SK-N-SH (cell line): Measurements from ENCODE around the gene DGKI. TPM values are rescaled to one million over a fixed set of nuclear protein-coding genes. Genes with fewer than 3 reads are reported as not detected.

Experiments used
- CTCF ChIA-PET: fragments of 300-600, 350-600 bp; formaldehyde crosslinking; extraction: SDS; loops from one replicate; lab custom pipeline; 2021; lab: Yijun Ruan, JAX
- POLR2A ChIA-PET: fragments of 350-600 bp; sonication (Branson Sonifier 250); formaldehyde crosslinking; extraction: SDS; loops from one replicate; lab custom pipeline; 2020; ENCODE audit warnings: antibody characterized with exemption, inconsistent platforms; lab: Yijun Ruan, JAX
- DNase-seq: peaks from one replicate; pipeline ENCODE4 v3.0.0; 2012
- H2AFZ ChIP-seq: fragments of 200-600 bp; sonication (generic); 2 replicates; pipeline ENCODE4 v1.8.1; 2016; ENCODE audit warnings: antibody characterized with exemption, mild to moderate bottlenecking, low read depth
- H3F3A ChIP-seq: fragments of 200-600 bp; sonication (generic); replicated peaks from 2 replicates; pipeline ENCODE3; 2016; ENCODE audit warnings: antibody characterized with exemption, mild to moderate bottlenecking; ENCODE audit not compliant: insufficient read depth
- H3K27ac ChIP-seq, 2 experiments: fragments of 200-500 bp in 1 of 2; fragments of 200-600 bp in 1 of 2; sonication (Bioruptor generic) in 1 of 2; sonication (generic), shearing (Covaris generic) in 1 of 2; 2 replicates each; pipeline versions ENCODE4 v1.5.1 to v1.6.1; 2014 to 2016; ENCODE audit warnings: low read depth in 2 of 2, inconsistent platforms in 1 of 2, low read length in 1 of 2, mild to moderate bottlenecking in 1 of 2, mixed read lengths in 1 of 2
- H3K27me3 ChIP-seq: fragments of 200-600 bp; sonication (generic), shearing (Covaris generic); 2 replicates; pipeline ENCODE4 v1.6.1; 2016; ENCODE audit warnings: mixed run types; ENCODE audit not compliant: insufficient read depth
- H3K36me3 ChIP-seq, 2 experiments: fragments of 200-500 bp in 1 of 2; fragments of 200-600 bp in 1 of 2; sonication (Bioruptor generic) in 1 of 2; sonication (generic) in 1 of 2; replicated peaks in 1 of 2; 2 replicates each; pipeline versions ENCODE3 to v1.5.1; 2014 to 2016; ENCODE audit warnings: low read length in 1 of 2, mild to moderate bottlenecking in 1 of 2; ENCODE audit not compliant: insufficient read depth in 2 of 2, control insufficient read depth in 1 of 2
- H3K4me1 ChIP-seq, 2 experiments: fragments of 200-500 bp in 1 of 2; fragments of 200-600 bp in 1 of 2; sonication (Bioruptor generic) in 1 of 2; sonication (generic), shearing (Covaris generic) in 1 of 2; 2 replicates each; pipeline versions ENCODE4 v1.5.1 to v1.6.1; 2014 to 2016; ENCODE audit warnings: low read depth in 1 of 2, low read length in 1 of 2, mixed run types in 1 of 2; ENCODE audit not compliant: insufficient read depth in 2 of 2, control insufficient read depth in 1 of 2
- H3K4me2 ChIP-seq: fragments of 200-600 bp; sonication (generic), shearing (Covaris generic); 2 replicates; pipeline ENCODE4 v1.6.1; 2017; ENCODE audit warnings: mixed run types
- H3K4me3 ChIP-seq, 2 experiments: fragments of 200-500 bp in 1 of 2; fragments of 200-600 bp in 1 of 2; sonication (Bioruptor generic) in 1 of 2; sonication (generic), shearing (Covaris generic) in 1 of 2; 2 replicates each; pipeline versions ENCODE4 v1.5.1 to v1.8.1; 2014 to 2016; ENCODE audit warnings: low read depth in 2 of 2, inconsistent platforms in 1 of 2, low read length in 1 of 2, mild to moderate bottlenecking in 1 of 2, mixed read lengths in 1 of 2, moderate library complexity in 1 of 2
- H3K79me2 ChIP-seq: fragments of 200-600 bp; sonication (generic); 2 replicates; pipeline ENCODE4 v1.8.1; 2017; ENCODE audit warnings: mild to moderate bottlenecking; ENCODE audit not compliant: insufficient read depth
- H3K9ac ChIP-seq: fragments of 200-600 bp; sonication (generic); 2 replicates; pipeline ENCODE4 v1.6.1; 2017; ENCODE audit warnings: mixed run types
- H3K9me2 ChIP-seq: fragments of 200-600 bp; sonication (generic); 2 replicates; pipeline ENCODE4 v1.6.1; 2017; ENCODE audit warnings: mixed run types
- H3K9me3 ChIP-seq: fragments of 200-600 bp; sonication (generic); 2 replicates; pipeline ENCODE4 v1.6.1; 2017; ENCODE audit warnings: mixed run types, mild to moderate bottlenecking, moderate library complexity
- H4K20me1 ChIP-seq: fragments of 200-600 bp; sonication (generic); 2 replicates; pipeline ENCODE4 v1.6.1; 2017; ENCODE audit warnings: mild to moderate bottlenecking, mixed run types; ENCODE audit not compliant: insufficient read depth
- EZH2phosphoT487 ChIP-seq: fragments of 200-600 bp; sonication (generic); IDR thresholded peaks from 2 replicates; pipeline ENCODE4 v1.6.1; 2017; ENCODE audit warnings: low read depth, mixed run types, mild to moderate bottlenecking, antibody characterized with exemption, moderate library complexity, borderline replicate concordance
- FOXM1 ChIP-seq: IDR thresholded peaks from 2 replicates; pipeline ENCODE4 v1.4.0; 2012; ENCODE audit warnings: low read depth, mild to moderate bottlenecking
- GATA2 ChIP-seq: sonication (generic); formaldehyde crosslinking; IDR thresholded peaks from 2 replicates; pipeline ENCODE4 v1.5.0; 2020; ENCODE audit warnings: mild to moderate bottlenecking, missing genetic modification reagents
- MXI1 ChIP-seq: IDR thresholded peaks from 2 replicates; pipeline ENCODE4 v1.6.1; 2012; ENCODE audit warnings: mild to moderate bottlenecking, low read depth, low read length, improper control_type of control experiment
- NFIC ChIP-seq: IDR thresholded peaks from 2 replicates; pipeline ENCODE4 v1.4.0; 2012; ENCODE audit warnings: borderline replicate concordance
- RAD21 ChIP-seq: IDR thresholded peaks from 2 replicates; pipeline ENCODE4 v1.6.1; 2012; ENCODE audit warnings: mild to moderate bottlenecking, low read length
- RCOR1 ChIP-seq: fragments of 150-350 bp; IDR thresholded peaks from 2 replicates; pipeline ENCODE4 v1.6.1; 2017; ENCODE audit warnings: antibody characterized with exemption, low read length
- RXRA ChIP-seq: IDR thresholded peaks from 2 replicates; pipeline ENCODE4 v1.4.0; 2012; ENCODE audit warnings: low read depth, mild to moderate bottlenecking, borderline replicate concordance
- SIN3A ChIP-seq: IDR thresholded peaks from 2 replicates; pipeline ENCODE4 v1.6.1; 2012; ENCODE audit warnings: low read depth, mild to moderate bottlenecking, low read length, moderate library complexity, borderline replicate concordance
- SMC3 ChIP-seq: IDR thresholded peaks from 2 replicates; pipeline ENCODE4 v1.6.1; 2012; ENCODE audit warnings: low read depth, low read length, improper control_type of control experiment
- TAF1 ChIP-seq: IDR thresholded peaks from 2 replicates; pipeline ENCODE4 v1.6.1; 2012; ENCODE audit warnings: low read depth, mild to moderate bottlenecking, low read length, moderate library complexity, borderline replicate concordance
- TCF12 ChIP-seq: IDR thresholded peaks from 2 replicates; pipeline ENCODE4 v1.4.0; 2012
- WGBS: methylation state at CpG from one replicate; pipeline ENCODE4 v1.1.6; 2017; ENCODE audit warnings: low lambda C conversion rate; 5-methylcytosine and 5-hydroxymethylcytosine counted together
- polyA plus RNA-seq, 3 experiments: library from polyadenylated mRNA; depleted of rRNA; stranded (reverse); fragments of >200 nt; gene quantifications; 2 replicates each; pipeline ENCODE4 v1.2.3, GENCODE V29; 2012
- TF ChIP-seq, protein P1 (sequence below): IDR thresholded peaks from 2 replicates; pipeline ENCODE4 v1.4.0; 2012; ENCODE audit warnings: low read depth, borderline replicate concordance
- TF ChIP-seq, protein P2 (sequence below): IDR thresholded peaks from 2 replicates; pipeline ENCODE4 v1.4.0; 2012; ENCODE audit warnings: low read depth
- TF ChIP-seq, protein P3 (sequence below): fragments of 150-350 bp; IDR thresholded peaks from 2 replicates; pipeline ENCODE4 v1.6.1; 2017; ENCODE audit warnings: antibody characterized with exemption, low read length, low read depth, borderline replicate concordance
- TF ChIP-seq, protein P4 (sequence below): fragments of 200-600 bp; sonication (generic); IDR thresholded peaks from 2 replicates; pipeline ENCODE4 v1.6.1; 2017; ENCODE audit warnings: antibody characterized with exemption, mild to moderate bottlenecking, moderate library complexity
- TF ChIP-seq, protein P5 (sequence below): IDR thresholded peaks from 2 replicates; pipeline ENCODE4 v1.6.1; 2012; ENCODE audit warnings: mild to moderate bottlenecking, low read depth, low read length, moderate library complexity

Gene DGKI
- polyA plus RNA-seq, 1 of the 3 experiments (the other 2 are of a cell fraction), result 1.3 TPM

DNA sequence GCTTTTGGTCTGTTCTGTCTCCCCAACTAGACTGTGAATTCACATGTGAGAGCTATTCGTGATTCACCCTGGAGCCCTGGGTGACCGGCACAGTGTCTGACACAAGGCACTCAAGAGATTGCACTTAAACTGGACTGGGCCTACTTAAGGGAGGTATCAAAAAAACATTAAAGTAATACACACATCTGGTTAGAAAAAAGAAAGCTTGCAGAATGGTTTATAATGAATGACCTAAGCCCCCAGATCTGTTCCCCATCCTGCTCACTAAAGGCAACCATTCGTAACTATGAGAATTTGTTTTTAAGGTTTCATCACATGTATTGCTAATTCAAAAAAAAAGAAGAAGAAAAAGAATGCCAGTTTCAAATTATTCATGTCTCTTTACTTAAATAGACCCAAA lies 74.5 kb downstream of the DGKI start:
- CTCF ChIA-PET, result interaction anchor here (1.1 to 2.9 kb wide), 2 partner anchors 10 to 23 kb away, joined by 3 to 9 read pairs; no protein-coding TSS in a partner anchor
- Histone ChIP-seq H3K9ac (peak overlapping the region; percentile 45; the same call in 1 of the 2 replicates), H3K9me3 (no peaks in the 10 kb centered on the region), H3F3A (peaks cover 28% of the 10 kb centered on the region), H3K4me2 (peak overlapping the region; percentile 43), H3K36me3 (no peaks in the 10 kb centered on the region), H3K27ac (peak overlapping the region; percentile 12 to 93; a peak in 3 of 4 replicates), H2AFZ (no peak overlapping the region), H3K79me2 (peaks cover 14% of the 10 kb centered on the region), H3K4me1 (peaks cover 6 to 27% of the 10 kb centered on the region in 2 experiments)
- 50% methylated on average over 3 of the region's 3 CpGs for WGBS
- TF ChIP-seq TCF12, result no peak
- TF ChIP-seq, protein P1, sequence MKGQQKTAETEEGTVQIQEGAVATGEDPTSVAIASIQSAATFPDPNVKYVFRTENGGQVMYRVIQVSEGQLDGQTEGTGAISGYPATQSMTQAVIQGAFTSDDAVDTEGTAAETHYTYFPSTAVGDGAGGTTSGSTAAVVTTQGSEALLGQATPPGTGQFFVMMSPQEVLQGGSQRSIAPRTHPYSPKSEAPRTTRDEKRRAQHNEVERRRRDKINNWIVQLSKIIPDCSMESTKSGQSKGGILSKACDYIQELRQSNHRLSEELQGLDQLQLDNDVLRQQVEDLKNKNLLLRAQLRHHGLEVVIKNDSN, result no peak
- TF ChIP-seq RCOR1, result no peak
- TF ChIP-seq, protein P2, sequence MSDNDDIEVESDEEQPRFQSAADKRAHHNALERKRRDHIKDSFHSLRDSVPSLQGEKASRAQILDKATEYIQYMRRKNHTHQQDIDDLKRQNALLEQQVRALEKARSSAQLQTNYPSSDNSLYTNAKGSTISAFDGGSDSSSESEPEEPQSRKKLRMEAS, result no peak
- TF ChIP-seq, protein P3, sequence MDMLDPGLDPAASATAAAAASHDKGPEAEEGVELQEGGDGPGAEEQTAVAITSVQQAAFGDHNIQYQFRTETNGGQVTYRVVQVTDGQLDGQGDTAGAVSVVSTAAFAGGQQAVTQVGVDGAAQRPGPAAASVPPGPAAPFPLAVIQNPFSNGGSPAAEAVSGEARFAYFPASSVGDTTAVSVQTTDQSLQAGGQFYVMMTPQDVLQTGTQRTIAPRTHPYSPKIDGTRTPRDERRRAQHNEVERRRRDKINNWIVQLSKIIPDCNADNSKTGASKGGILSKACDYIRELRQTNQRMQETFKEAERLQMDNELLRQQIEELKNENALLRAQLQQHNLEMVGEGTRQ, result no peak
- no peak for TF ChIP-seq NFIC
- TF ChIP-seq GATA2 (CRISPR knock-in tag), result no peak
- TF ChIP-seq FOXM1, result no peak
- TF ChIP-seq, protein P4, sequence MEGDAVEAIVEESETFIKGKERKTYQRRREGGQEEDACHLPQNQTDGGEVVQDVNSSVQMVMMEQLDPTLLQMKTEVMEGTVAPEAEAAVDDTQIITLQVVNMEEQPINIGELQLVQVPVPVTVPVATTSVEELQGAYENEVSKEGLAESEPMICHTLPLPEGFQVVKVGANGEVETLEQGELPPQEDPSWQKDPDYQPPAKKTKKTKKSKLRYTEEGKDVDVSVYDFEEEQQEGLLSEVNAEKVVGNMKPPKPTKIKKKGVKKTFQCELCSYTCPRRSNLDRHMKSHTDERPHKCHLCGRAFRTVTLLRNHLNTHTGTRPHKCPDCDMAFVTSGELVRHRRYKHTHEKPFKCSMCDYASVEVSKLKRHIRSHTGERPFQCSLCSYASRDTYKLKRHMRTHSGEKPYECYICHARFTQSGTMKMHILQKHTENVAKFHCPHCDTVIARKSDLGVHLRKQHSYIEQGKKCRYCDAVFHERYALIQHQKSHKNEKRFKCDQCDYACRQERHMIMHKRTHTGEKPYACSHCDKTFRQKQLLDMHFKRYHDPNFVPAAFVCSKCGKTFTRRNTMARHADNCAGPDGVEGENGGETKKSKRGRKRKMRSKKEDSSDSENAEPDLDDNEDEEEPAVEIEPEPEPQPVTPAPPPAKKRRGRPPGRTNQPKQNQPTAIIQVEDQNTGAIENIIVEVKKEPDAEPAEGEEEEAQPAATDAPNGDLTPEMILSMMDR, result no peak
- TF ChIP-seq SMC3, result no peak
- TF ChIP-seq, protein P5, sequence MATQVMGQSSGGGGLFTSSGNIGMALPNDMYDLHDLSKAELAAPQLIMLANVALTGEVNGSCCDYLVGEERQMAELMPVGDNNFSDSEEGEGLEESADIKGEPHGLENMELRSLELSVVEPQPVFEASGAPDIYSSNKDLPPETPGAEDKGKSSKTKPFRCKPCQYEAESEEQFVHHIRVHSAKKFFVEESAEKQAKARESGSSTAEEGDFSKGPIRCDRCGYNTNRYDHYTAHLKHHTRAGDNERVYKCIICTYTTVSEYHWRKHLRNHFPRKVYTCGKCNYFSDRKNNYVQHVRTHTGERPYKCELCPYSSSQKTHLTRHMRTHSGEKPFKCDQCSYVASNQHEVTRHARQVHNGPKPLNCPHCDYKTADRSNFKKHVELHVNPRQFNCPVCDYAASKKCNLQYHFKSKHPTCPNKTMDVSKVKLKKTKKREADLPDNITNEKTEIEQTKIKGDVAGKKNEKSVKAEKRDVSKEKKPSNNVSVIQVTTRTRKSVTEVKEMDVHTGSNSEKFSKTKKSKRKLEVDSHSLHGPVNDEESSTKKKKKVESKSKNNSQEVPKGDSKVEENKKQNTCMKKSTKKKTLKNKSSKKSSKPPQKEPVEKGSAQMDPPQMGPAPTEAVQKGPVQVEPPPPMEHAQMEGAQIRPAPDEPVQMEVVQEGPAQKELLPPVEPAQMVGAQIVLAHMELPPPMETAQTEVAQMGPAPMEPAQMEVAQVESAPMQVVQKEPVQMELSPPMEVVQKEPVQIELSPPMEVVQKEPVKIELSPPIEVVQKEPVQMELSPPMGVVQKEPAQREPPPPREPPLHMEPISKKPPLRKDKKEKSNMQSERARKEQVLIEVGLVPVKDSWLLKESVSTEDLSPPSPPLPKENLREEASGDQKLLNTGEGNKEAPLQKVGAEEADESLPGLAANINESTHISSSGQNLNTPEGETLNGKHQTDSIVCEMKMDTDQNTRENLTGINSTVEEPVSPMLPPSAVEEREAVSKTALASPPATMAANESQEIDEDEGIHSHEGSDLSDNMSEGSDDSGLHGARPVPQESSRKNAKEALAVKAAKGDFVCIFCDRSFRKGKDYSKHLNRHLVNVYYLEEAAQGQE, result no peak
- no peak for TF ChIP-seq RAD21
- TF ChIP-seq SIN3A, result no peak
- no peak for TF ChIP-seq TAF1
- no peak for TF ChIP-seq EZH2phosphoT487
- TF ChIP-seq RXRA, result no peak
- TF ChIP-seq MXI1, result no peak
- TF ChIP-seq, all 33 proteins: peak for 0
- DNase-seq, result no peak
- H3K9me2 ChIP-seq, result no peaks in the 10 kb centered on the region
- POLR2A ChIA-PET, result no interaction called here
- H4K20me1 ChIP-seq, result no peaks in the 10 kb centered on the region
- H3K4me3 ChIP-seq, result peak overlapping the region in 1 of 2 experiments; percentile 0; a peak in 1 of 4 replicates
- H3K27me3 ChIP-seq, result no peaks in the 10 kb centered on the region
